CD8-positive, alpha-beta memory T cell (primary cell): ENCODE measurements around the gene METTL2B. TPM values are rescaled to one million over a fixed set of nuclear protein-coding genes. Genes with fewer than 3 reads are reported as not detected.
"Not testable (repeated sequence)": the region's sequence is repeated elsewhere in the genome, so short reads cannot be mapped to it uniquely, and the experiment has no call there.

Source experiments
- CTCF ChIA-PET: fragments of 350-600 bp; sonication (Branson Sonifier 250); formaldehyde crosslinking; loops from one replicate; lab custom pipeline; 2021; ENCODE audit warnings: antibody characterized with exemption; lab: Charles Lee
- POLR2A ChIA-PET: fragments of 350-600 bp; sonication (Branson Sonifier 250); formaldehyde crosslinking; loops from one replicate; lab custom pipeline; 2021; ENCODE audit warnings: antibody characterized with exemption; lab: Charles Lee
- DNase-seq, 5 donors: peaks; one replicate each; pipeline versions ENCODE4 v3.0.0 to v3.0.0-alpha.2; 2020 to 2022; ENCODE audit warnings: mixed read lengths in 1 of 5
- H3K27ac ChIP-seq: one replicate; pipeline ENCODE4 v1.7.0; 2013; ENCODE audit warnings: low read depth, mild to moderate bottlenecking, low read length, moderate library complexity
- H3K27me3 ChIP-seq: 2 replicates; pipeline ENCODE4 v1.7.0; 2013; ENCODE audit warnings: low read length, mild to moderate bottlenecking; ENCODE audit not compliant: insufficient read depth, poor library complexity, severe bottlenecking
- H3K36me3 ChIP-seq: 2 replicates; pipeline ENCODE4 v1.7.0; 2013; ENCODE audit warnings: mild to moderate bottlenecking, low read length, moderate library complexity; ENCODE audit not compliant: insufficient read depth
- H3K4me1 ChIP-seq: 2 replicates; pipeline ENCODE4 v1.7.0; 2013; ENCODE audit warnings: mild to moderate bottlenecking, low read length, moderate library complexity; ENCODE audit not compliant: insufficient read depth
- H3K4me3 ChIP-seq: 2 replicates; pipeline ENCODE4 v1.7.0; 2013; ENCODE audit warnings: mild to moderate bottlenecking, low read length
- H3K9me3 ChIP-seq: 2 replicates; pipeline ENCODE4 v1.7.0; 2013; ENCODE audit warnings: mild to moderate bottlenecking, low read length
- H3K27ac Mint-ChIP-seq, 8 donors: one replicate each; pipeline ENCODE4 v1.8.0; 2020 to 2021; ENCODE audit warnings: mixed read lengths in 8 of 8, mild to moderate bottlenecking in 6 of 8, inconsistent platforms in 3 of 8, moderate library complexity in 3 of 8
- H3K27me3 Mint-ChIP-seq, 2 donors: one replicate each; pipeline ENCODE4 v1.8.0; 2020 to 2021; ENCODE audit warnings: mixed read lengths in 2 of 2, mild to moderate bottlenecking in 1 of 2, moderate library complexity in 1 of 2
- H3K36me3 Mint-ChIP-seq, 3 donors: one replicate each; pipeline ENCODE4 v1.8.0; 2020 to 2021; ENCODE audit warnings: mixed read lengths in 3 of 3, inconsistent platforms in 1 of 3, mild to moderate bottlenecking in 1 of 3
- H3K4me1 Mint-ChIP-seq, 3 donors: one replicate each; pipeline ENCODE4 v1.8.0; 2020 to 2021; ENCODE audit warnings: mixed read lengths in 3 of 3, inconsistent platforms in 1 of 3, mild to moderate bottlenecking in 1 of 3
- H3K4me3 Mint-ChIP-seq, 7 donors: one replicate each; pipeline ENCODE4 v1.8.0; 2020 to 2021; ENCODE audit warnings: mixed read lengths in 7 of 7, mild to moderate bottlenecking in 6 of 7, moderate library complexity in 4 of 7, inconsistent platforms in 2 of 7
- H3K9me3 Mint-ChIP-seq, 5 donors: one replicate each; pipeline ENCODE4 v1.8.0; 2020 to 2022; ENCODE audit warnings: mixed read lengths in 5 of 5, mild to moderate bottlenecking in 3 of 5, moderate library complexity in 2 of 5, inconsistent platforms in 1 of 5
- polyA plus RNA-seq: library from polyadenylated mRNA; unstranded; fragments of 300-500 nt; fragmentation: Illumina TruSeq; gene quantifications from one replicate; pipeline ENCODE4 v1.2.3, GENCODE V29; 2021
- total RNA-seq, 2 experiments: library from RNA; stranded (reverse); gene quantifications; one replicate each; pipeline ENCODE4 v1.2.3, GENCODE V29; 2021

The METTL2B gene
- total and polyA plus RNA-seq, 3 experiments from 2014 or later: 38.3 to 59.5 (median 58.6) TPM

GRCh38 chr7:128479082-128479481, 2.5 kb downstream of the METTL2B start:
- Mint-ChIP-seq H3K27ac (peak overlapping the region in 1 of 8 donors; percentile 29), H3K4me1 (peaks cover 20 to 39% (median 34%) of the 10 kb centered on the region in 3 donors), H3K4me3 (peak overlapping the region in 1 of 7 donors; percentile 45), H3K36me3 (peaks cover 0 to 42% (median 3%) of the 10 kb centered on the region in 3 donors)
- H3K27me3 Mint-ChIP-seq, H3K36me3 ChIP-seq, H3K9me3 ChIP-seq, H3K9me3 Mint-ChIP-seq, CTCF ChIA-PET, DNase-seq, H3K27ac ChIP-seq, H3K27me3 ChIP-seq, H3K4me3 ChIP-seq, POLR2A ChIA-PET: not testable (repeated sequence)
- peaks cover 13% of the 10 kb centered on the region for H3K4me1 ChIP-seq

DNA sequence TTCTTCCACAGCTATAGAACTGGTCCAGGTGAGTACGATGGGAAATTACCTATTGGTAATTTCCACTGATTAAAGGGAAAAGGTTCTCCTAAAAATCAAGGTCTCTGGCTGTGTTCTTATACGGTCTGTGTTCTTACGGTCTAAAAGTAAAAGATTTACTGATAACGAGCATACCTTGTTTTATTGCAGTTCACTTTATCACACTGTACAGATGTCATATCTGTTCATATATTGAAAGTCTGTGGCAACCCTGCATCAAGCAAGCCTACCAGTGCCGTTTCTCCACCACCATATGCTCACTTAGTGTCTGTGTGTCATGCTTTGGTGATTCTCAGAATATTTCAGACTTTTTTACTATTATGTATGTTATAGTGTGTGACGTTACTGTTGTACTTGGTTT, 11.6 kb downstream of the METTL2B start:
- H3K27ac Mint-ChIP-seq, H3K27me3 ChIP-seq, H3K4me1 ChIP-seq, H3K9me3 ChIP-seq, H3K27ac ChIP-seq, H3K4me1 Mint-ChIP-seq, DNase-seq, CTCF ChIA-PET, H3K9me3 Mint-ChIP-seq, H3K4me3 Mint-ChIP-seq, H3K27me3 Mint-ChIP-seq, H3K4me3 ChIP-seq, H3K36me3 ChIP-seq, POLR2A ChIA-PET: not testable (repeated sequence)
- H3K36me3 Mint-ChIP-seq: peaks cover 0 to 45% (median 6%) of the 10 kb centered on the region in 3 donors

- Mint-ChIP-seq H3K27me3 (no peaks in the 10 kb centered on the region), H3K27ac (peak overlapping the region in 1 of 8 donors; percentile 55), H3K36me3 (peaks cover 0 to 69% (median 11%) of the 10 kb centered on the region in 3 donors), H3K4me3 (no peak overlapping the region), H3K9me3 (no peaks in the 10 kb centered on the region), H3K4me1 (no peaks in the 10 kb centered on the region)
- H3K9me3 ChIP-seq: no peaks in the 10 kb centered on the region
- no peak for DNase-seq
- ChIA-PET POLR2A (no interaction called here), CTCF (no interaction called here)
- H3K27ac ChIP-seq: no peak overlapping the region
- H3K36me3 ChIP-seq: peaks cover 8% of the 10 kb centered on the region
- no peaks in the 10 kb centered on the region for H3K4me1 ChIP-seq
- no peak overlapping the region for H3K4me3 ChIP-seq
- no peaks in the 10 kb centered on the region for H3K27me3 ChIP-seq
Observed at GRCh38 chr7:128497405-128497804, 20.9 kb downstream of the METTL2B start.

- H3K4me3 Mint-ChIP-seq, DNase-seq, H3K9me3 Mint-ChIP-seq, H3K27me3 Mint-ChIP-seq, POLR2A ChIA-PET, H3K4me3 ChIP-seq, H3K9me3 ChIP-seq, CTCF ChIA-PET, H3K27ac ChIP-seq, H3K36me3 ChIP-seq, H3K27me3 ChIP-seq: not testable (repeated sequence)
- peak overlapping the region in 1 of 8 donors; percentile 21 for H3K27ac Mint-ChIP-seq
- peaks cover 24 to 29% (median 26%) of the 10 kb centered on the region in 3 donors for H3K4me1 Mint-ChIP-seq
- H3K4me1 ChIP-seq: peaks cover 16% of the 10 kb centered on the region
- peaks cover 0 to 31% (median 9%) of the 10 kb centered on the region in 3 donors for H3K36me3 Mint-ChIP-seq
Observed at GRCh38 chr7:128505416-128505815, 28.9 kb downstream of the METTL2B start.

DNA sequence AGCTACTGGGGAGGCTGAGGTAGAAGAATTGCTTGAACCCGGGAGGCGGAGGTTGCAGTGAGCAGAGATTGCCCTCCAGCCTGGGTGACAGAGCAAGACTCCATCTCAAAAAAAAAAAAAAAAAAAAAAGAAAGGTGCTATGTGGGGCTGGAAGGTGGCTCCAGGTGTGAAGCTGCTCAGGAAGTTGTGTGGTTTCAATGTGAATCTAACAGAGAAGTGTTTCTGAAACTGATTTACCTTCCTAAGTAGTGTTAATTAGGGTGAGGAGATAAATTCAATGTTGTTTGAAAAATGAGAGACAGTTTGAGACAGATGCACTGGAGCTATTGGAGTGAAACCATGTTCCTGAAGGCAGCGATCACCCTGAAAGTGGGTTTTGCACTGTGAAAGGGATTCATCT, 30.3 kb downstream of the METTL2B start:
- ChIA-PET POLR2A (interaction anchor here (0.7 kb wide), 1 partner anchor 356 kb away, joined by 4 read pairs; the partner anchor contains the start of gene ATP6V1F), CTCF (interaction anchor here (0.6 kb wide), 1 partner anchor 33 kb away, joined by 3 read pairs; no protein-coding TSS in a partner anchor)
- H3K9me3 Mint-ChIP-seq, H3K36me3 ChIP-seq, H3K9me3 ChIP-seq, H3K27me3 ChIP-seq, H3K27me3 Mint-ChIP-seq, H3K27ac ChIP-seq, H3K4me3 ChIP-seq: not testable (repeated sequence)
- H3K4me1 ChIP-seq: peaks cover 16% of the 10 kb centered on the region
- Mint-ChIP-seq H3K4me3 (peak overlapping the region; percentile 50 to 80 (median 67)), H3K4me1 (peaks cover 28 to 33% (median 30%) of the 10 kb centered on the region in 3 donors), H3K36me3 (peaks cover 0 to 17% (median 4%) of the 10 kb centered on the region in 3 donors), H3K27ac (peak overlapping the region; percentile 22 to 94 (median 82))
- DNase-seq: peak in 4 of 5 donors; percentile 7 to 62 (median 31)

- H3K36me3 ChIP-seq, H3K9me3 ChIP-seq, CTCF ChIA-PET, H3K4me3 ChIP-seq, H3K9me3 Mint-ChIP-seq, H3K27me3 ChIP-seq, H3K27me3 Mint-ChIP-seq, H3K27ac ChIP-seq: not testable (repeated sequence)
- POLR2A ChIA-PET: interaction anchor here (0.7 kb wide), 1 partner anchor 355 kb away, joined by 4 read pairs; the partner anchor contains the start of gene ATP6V1F
- Mint-ChIP-seq H3K36me3 (peaks cover 0 to 13% (median 1%) of the 10 kb centered on the region in 3 donors), H3K4me1 (peaks cover 29 to 36% (median 30%) of the 10 kb centered on the region in 3 donors), H3K27ac (peak overlapping the region; percentile 22 to 94 (median 82)), H3K4me3 (peak overlapping the region; percentile 50 to 80 (median 67))
- DNase-seq: peak in 1 of 5 donors; percentile 2
- H3K4me1 ChIP-seq: peaks cover 16% of the 10 kb centered on the region
Observed at GRCh38 chr7:128507321-128507993, 30.9 kb downstream of the METTL2B start.

DNA sequence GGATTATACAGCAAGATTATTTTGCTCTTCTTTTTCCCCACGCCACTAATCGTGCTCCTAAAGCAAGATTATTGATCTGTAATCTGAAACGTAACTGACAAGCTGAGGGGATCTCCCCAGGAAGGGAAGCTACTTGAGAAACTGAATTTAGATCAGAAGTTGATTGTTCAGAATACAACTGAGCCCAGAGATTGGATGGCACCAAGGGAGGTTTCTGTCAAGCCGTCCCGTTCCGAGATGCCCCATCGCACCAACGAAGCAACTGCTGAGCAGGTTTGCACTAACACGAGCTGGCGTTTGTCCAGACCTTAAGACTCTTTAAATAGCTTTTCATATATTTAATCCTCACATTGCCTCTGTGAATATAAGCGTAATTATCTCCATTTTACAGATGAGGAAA, 35.1 kb downstream of the METTL2B start:
- H3K36me3 Mint-ChIP-seq, H3K27me3 ChIP-seq, H3K9me3 Mint-ChIP-seq, H3K36me3 ChIP-seq, H3K9me3 ChIP-seq, H3K4me3 ChIP-seq, DNase-seq, H3K27me3 Mint-ChIP-seq, CTCF ChIA-PET, POLR2A ChIA-PET, H3K27ac ChIP-seq: not testable (repeated sequence)
- peaks cover 22 to 30% (median 26%) of the 10 kb centered on the region in 3 donors for H3K4me1 Mint-ChIP-seq
- peaks cover 12% of the 10 kb centered on the region for H3K4me1 ChIP-seq
- H3K27ac Mint-ChIP-seq: peak overlapping the region in 1 of 8 donors; percentile 21
- peak overlapping the region in 3 of 7 donors; percentile 19 to 34 (median 28) for H3K4me3 Mint-ChIP-seq

DNA sequence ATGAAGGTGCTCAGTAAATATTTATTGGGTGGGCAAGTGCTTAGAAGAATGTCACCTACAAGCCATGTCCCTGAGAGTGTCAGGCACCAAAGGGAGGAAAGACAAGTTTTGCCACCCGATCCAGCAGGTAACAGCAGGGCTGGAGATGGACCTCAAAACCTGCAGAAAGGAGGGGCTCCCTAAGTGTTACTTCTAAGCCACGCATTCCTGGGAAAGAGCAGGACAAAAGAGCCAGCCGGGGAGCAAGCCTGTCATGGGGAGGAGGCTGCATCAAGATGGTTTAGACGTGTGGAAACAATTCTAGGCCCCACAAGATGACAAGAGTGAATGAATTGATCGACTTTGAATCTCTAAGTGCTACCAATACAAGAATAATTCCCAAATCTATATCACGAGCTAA, 38.7 kb downstream of the METTL2B start:
- H3K4me3 ChIP-seq, H3K27me3 Mint-ChIP-seq, H3K27ac Mint-ChIP-seq, CTCF ChIA-PET, H3K27ac ChIP-seq, H3K9me3 Mint-ChIP-seq, H3K4me1 ChIP-seq, POLR2A ChIA-PET, H3K4me3 Mint-ChIP-seq, DNase-seq, H3K27me3 ChIP-seq, H3K36me3 ChIP-seq, H3K36me3 Mint-ChIP-seq, H3K4me1 Mint-ChIP-seq, H3K9me3 ChIP-seq: not testable (repeated sequence)
